Caco-2 (cell line): Measurements from ENCODE around the gene IKZF1. TPM values are rescaled to one million over a fixed set of nuclear protein-coding genes. Genes with fewer than 3 reads are reported as not detected.

Experiments
- BruUV-seq: library from RNA; stranded (reverse); fragments of 400-500 nt; replicated peaks from 2 replicates; lab custom pipeline; 2021; lab: Mats Ljungman, UMichigan
- CTCF ChIA-PET: fragments of 300-600 bp; sonication (Branson Sonifier 250); formaldehyde crosslinking; loops from one replicate; lab custom pipeline; 2022; ENCODE audit warnings: antibody characterized with exemption; lab: Charles Lee
- POLR2A ChIA-PET: fragments of 300-600 bp; sonication (Branson Sonifier 250); formaldehyde crosslinking; loops from one replicate; lab custom pipeline; 2022; ENCODE audit warnings: antibody characterized with exemption; lab: Charles Lee
- DNase-seq, 2 experiments: peaks; one replicate each; pipeline versions ENCODE4 v3.0.0 to v3.0.0-alpha.2; 2020 to 2022
- H3K27me3 ChIP-seq: replicated peaks from 2 replicates; pipeline ENCODE4 v1.6.0; 2011; ENCODE audit warnings: low read length; ENCODE audit not compliant: control insufficient read depth, insufficient read depth
- H3K36me3 ChIP-seq: 2 replicates; pipeline ENCODE4 v1.5.1; 2011; ENCODE audit warnings: low read length; ENCODE audit not compliant: control insufficient read depth, insufficient read depth
- H3K4me1 ChIP-seq: fragments of 250-450 bp; sonication (Bioruptor Pico); 2 replicates; pipeline ENCODE4 v1.5.1; 2020; ENCODE audit warnings: mild to moderate bottlenecking
- H3K4me3 ChIP-seq: 2 replicates; pipeline ENCODE4 v1.5.1; 2011; ENCODE audit warnings: low read depth, mild to moderate bottlenecking, control low read depth, low read length
- H3K9me3 ChIP-seq: fragments of 250-450 bp; sonication (Bioruptor Pico); 2 replicates; pipeline ENCODE4 v1.5.1; 2020; ENCODE audit warnings: mild to moderate bottlenecking, moderate library complexity
- H3K27ac Mint-ChIP-seq: one replicate; pipeline ENCODE4 v1.8.0; 2022; ENCODE audit warnings: mixed read lengths; ENCODE audit not compliant: unreplicated experiment
- H3K27me3 Mint-ChIP-seq: one replicate; pipeline ENCODE4 v1.8.0; 2022; ENCODE audit warnings: mixed read lengths; ENCODE audit not compliant: insufficient read depth, unreplicated experiment
- H3K36me3 Mint-ChIP-seq: one replicate; pipeline ENCODE4 v1.8.0; 2022; ENCODE audit warnings: mild to moderate bottlenecking, mixed read lengths; ENCODE audit not compliant: insufficient read depth, unreplicated experiment
- H3K4me1 Mint-ChIP-seq: one replicate; pipeline ENCODE4 v1.8.0; 2022; ENCODE audit warnings: low read depth, mixed read lengths; ENCODE audit not compliant: unreplicated experiment
- H3K4me3 Mint-ChIP-seq: one replicate; pipeline ENCODE4 v1.8.0; 2022; ENCODE audit warnings: mild to moderate bottlenecking, moderate library complexity, mixed read lengths; ENCODE audit not compliant: unreplicated experiment
- H3K9me3 Mint-ChIP-seq: one replicate; pipeline ENCODE4 v1.8.0; 2022; ENCODE audit warnings: mixed read lengths; ENCODE audit not compliant: unreplicated experiment
- CTCF ChIP-seq, 2 experiments: fragments of 200-600 bp in 1 of 2; IDR thresholded peaks; 1 replicate in 1 of 2; 2 replicates in 1 of 2; pipeline versions ENCODE4 v1.5.1 to v1.8.0; 2011 to 2022; ENCODE audit warnings: antibody characterized with exemption in 1 of 2, control low read depth in 1 of 2, inconsistent platforms in 1 of 2, low read depth in 1 of 2, low read length in 1 of 2, mild to moderate bottlenecking in 1 of 2, moderate library complexity in 1 of 2; ENCODE audit not compliant: insufficient read depth in 1 of 2, severe bottlenecking in 1 of 2, unreplicated experiment in 1 of 2
- intact Hi-C: fragments of 100-400 bp; cut with micrococcal nuclease; formaldehyde crosslinking; loops from one replicate; pipeline ENCODE4 v1.10.0; 2022; ENCODE audit not compliant: unreplicated experiment
- total RNA-seq: library from RNA; stranded (reverse); gene quantifications from 2 replicates; pipeline ENCODE4 v1.2.3, GENCODE V29; 2022

IKZF1 gene
- total RNA-seq, 1 experiment from 2014 or later: not detected

GRCh38 chr7:50306494-50307367 lies 2.2 kb downstream of the IKZF1 start:
- Histone ChIP-seq H3K27me3 (no peaks in the 10 kb centered on the region; the same call in 1 of the 2 replicates), H3K36me3 (no peaks in the 10 kb centered on the region), H3K9me3 (no peaks in the 10 kb centered on the region), H3K4me1 (no peaks in the 10 kb centered on the region), H3K4me3 (no peak overlapping the region)
- no peak overlapping the region for H3K27ac Mint-ChIP-seq
- intact Hi-C loops: no loop called here
- no peaks in the 10 kb centered on the region for H3K36me3 Mint-ChIP-seq
- ChIA-PET POLR2A (no interaction called here), CTCF (no interaction called here)
- no TSS peak for BruUV-seq
- H3K27me3 Mint-ChIP-seq: peaks cover 9% of the 10 kb centered on the region
- DNase-seq: no peak
- TF ChIP-seq CTCF (IDR thresholded peaks at IDR 0.05; ENCODE audit: insufficient read depth in 1 of 2, low read depth in 1 of 2, low read length in 1 of 2, severe bottlenecking in 1 of 2, unreplicated experiment in 1 of 2): no peak
- H3K4me3 Mint-ChIP-seq: no peak overlapping the region
- no peaks in the 10 kb centered on the region for H3K9me3 Mint-ChIP-seq
- H3K4me1 Mint-ChIP-seq: no peaks in the 10 kb centered on the region

GRCh38 chr7:50307368-50308032 lies 3.0 kb downstream of the IKZF1 start:
- no peaks in the 10 kb centered on the region for H3K36me3 ChIP-seq
- Mint-ChIP-seq H3K27me3 (peaks cover 9% of the 10 kb centered on the region), H3K27ac (no peak overlapping the region), H3K9me3 (no peaks in the 10 kb centered on the region), H3K36me3 (no peaks in the 10 kb centered on the region), H3K4me1 (no peaks in the 10 kb centered on the region), H3K4me3 (no peak overlapping the region)
- ChIA-PET POLR2A (no interaction called here), CTCF (interaction anchor here (0.6 kb wide), 1 partner anchor 14 kb away, joined by 3 read pairs; no protein-coding TSS in a partner anchor)
- no TSS peak for BruUV-seq
- no peaks in the 10 kb centered on the region; the same call in 1 of the 2 replicates for H3K27me3 ChIP-seq
- intact Hi-C loops: no loop called here
- TF ChIP-seq CTCF (IDR thresholded peaks at IDR 0.05; ENCODE audit: insufficient read depth in 1 of 2, low read depth in 1 of 2, low read length in 1 of 2, severe bottlenecking in 1 of 2, unreplicated experiment in 1 of 2): no peak
- no peak overlapping the region for H3K4me3 ChIP-seq
- DNase-seq: no peak
- H3K4me1 ChIP-seq: no peaks in the 10 kb centered on the region
- no peaks in the 10 kb centered on the region for H3K9me3 ChIP-seq

- Histone ChIP-seq H3K36me3 (no peaks in the 10 kb centered on the region), H3K27me3 (no peaks in the 10 kb centered on the region; the same call in 1 of the 2 replicates), H3K4me1 (no peaks in the 10 kb centered on the region), H3K9me3 (no peaks in the 10 kb centered on the region), H3K4me3 (no peak overlapping the region)
- intact Hi-C loops: no loop called here
- CTCF ChIA-PET: interaction anchor here (0.6 kb wide), 1 partner anchor 14 kb away, joined by 3 read pairs; no protein-coding TSS in a partner anchor
- Mint-ChIP-seq H3K36me3 (no peaks in the 10 kb centered on the region), H3K4me3 (no peak overlapping the region), H3K4me1 (no peaks in the 10 kb centered on the region), H3K27me3 (peaks cover 12% of the 10 kb centered on the region), H3K9me3 (no peaks in the 10 kb centered on the region), H3K27ac (no peak overlapping the region)
- BruUV-seq: no TSS peak
- DNase-seq: no peak
- POLR2A ChIA-PET: no interaction called here
- no peak for TF ChIP-seq CTCF (IDR thresholded peaks at IDR 0.05; ENCODE audit: insufficient read depth in 1 of 2, low read depth in 1 of 2, low read length in 1 of 2, severe bottlenecking in 1 of 2, unreplicated experiment in 1 of 2)
These were observed 3.7 kb downstream of the IKZF1 start for GRCh38 chr7:50308203-50308531.
